Transverse colon (tissue), 4 donors: ENCODE measurements around the gene DCUN1D4. TPM values are rescaled to one million over a fixed set of nuclear protein-coding genes. Genes with fewer than 3 reads are reported as not detected.

Experiments
- DNase-seq: peaks from one replicate; pipeline ENCODE4 v3.0.0-alpha.2; 2019
- H3K27ac ChIP-seq, 4 donors: fragments of 200-600 bp; sonication (generic); 2 replicates each; pipeline ENCODE4 v1.5.1; 2016 to 2018; ENCODE audit warnings: inconsistent platforms in 4 of 4
- H3K27me3 ChIP-seq: fragments of 200-600 bp; sonication (generic); 2 replicates; pipeline ENCODE4 v1.5.1; 2017; ENCODE audit warnings: inconsistent platforms
- H3K36me3 ChIP-seq, 4 donors: fragments of 200-600 bp; sonication (generic); 2 replicates each; pipeline ENCODE4 v1.5.1; 2017 to 2019; ENCODE audit warnings: inconsistent platforms in 4 of 4
- H3K4me1 ChIP-seq, 4 donors: fragments of 200-600 bp; sonication (generic); 2 replicates each; pipeline ENCODE4 v1.5.1; 2017 to 2020; ENCODE audit warnings: inconsistent platforms in 4 of 4
- H3K4me3 ChIP-seq, 4 donors: fragments of 200-600 bp; sonication (generic); 1 replicate in 1 of 4; 2 replicates in 3 of 4; pipeline versions ENCODE4 v1.5.1 to v1.6.1; 2017 to 2019; ENCODE audit warnings: inconsistent platforms in 4 of 4
- H3K9me3 ChIP-seq, 2 donors: fragments of 200-600 bp; sonication (generic); 2 replicates each; pipeline ENCODE4 v1.5.1; 2017 to 2019; ENCODE audit warnings: inconsistent platforms in 2 of 2
- EP300 ChIP-seq: sonication (generic); formaldehyde crosslinking; IDR thresholded peaks from one replicate; pipeline ENCODE4 v1.6.1; 2017; ENCODE audit warnings: antibody characterized with exemption, low read depth
- POLR2A ChIP-seq: fragments of 450-650 bp; IDR thresholded peaks from one replicate; pipeline ENCODE4 v1.6.1; 2016; ENCODE audit warnings: antibody characterized with exemption, mild to moderate bottlenecking, moderate library complexity
- POLR2AphosphoS5 ChIP-seq, 3 donors: sonication (generic); formaldehyde crosslinking; IDR thresholded peaks; one replicate each; pipeline ENCODE4 v1.6.1; 2016; ENCODE audit warnings: antibody characterized with exemption in 3 of 3
- WGBS, 2 donors: methylation state at CpG; one replicate each; pipeline ENCODE4 v1.1.5; 2018; ENCODE audit warnings: low coverage in 1 of 2; 5-methylcytosine and 5-hydroxymethylcytosine counted together
- in situ Hi-C, 4 donors: fragments of 200-750 bp; cut with MboI; loops; one replicate each; pipeline versions ENCODE4 v1.15.0 to v1.15.1; 2017; ENCODE audit warnings: low sequenced_read_pairs in 3 of 4, low pct_ligation_motif_present in 1 of 4, low pct_unique_long_range_greater_than_20kb in 1 of 4
- intact Hi-C: fragments of 100-400 bp; cut with DNase I; formaldehyde crosslinking; loops from one replicate; pipeline ENCODE4 v1.15.1; 2023; ENCODE audit warnings: low total_unique reads
- total RNA-seq, 4 donors: library from RNA; depleted of rRNA; stranded (reverse); fragments of >200 nt; gene quantifications; one replicate each; pipeline ENCODE4 v1.1.0, GENCODE V29; 2016
- TF ChIP-seq, protein P1 (sequence below), 5 experiments: fragments of 200-600 bp in 3 of 5; fragments of 450-650 bp in 2 of 5; sonication (generic) in 3 of 5; IDR thresholded peaks; 1 replicate in 2 of 5; 2 replicates in 3 of 5; pipeline ENCODE4 v1.5.1; 2016 to 2017; ENCODE audit warnings: antibody characterized with exemption in 5 of 5, inconsistent platforms in 3 of 5, mild to moderate bottlenecking in 2 of 5, moderate library complexity in 1 of 5

The DCUN1D4 gene
- total RNA-seq, 4 donors from 2014 or later, result 25.1 to 66.4 (median 40.9) TPM

GRCh38 chr4:51960486-51960885 is 117.5 kb downstream of the DCUN1D4 start:
- DNase-seq, result peak; percentile 22
- Histone ChIP-seq H3K4me1 (peaks cover 0 to 4% (median 2%) of the 10 kb centered on the region in 4 donors), H3K4me3 (no peak overlapping the region), H3K36me3 (no peaks in the 10 kb centered on the region), H3K9me3 (no peaks in the 10 kb centered on the region), H3K27me3 (no peaks in the 10 kb centered on the region), H3K27ac (no peak overlapping the region)
- in situ Hi-C loops, result loop anchor here in 1 of 4 donors (25.0 kb wide), 1 partner anchor 102 kb away; the partner anchor contains the start of gene SPATA18
- intact Hi-C loops, result no loop called here
- no peak for TF ChIP-seq POLR2AphosphoS5 (IDR thresholded peaks at IDR 0.05)
- TF ChIP-seq, protein P1, sequence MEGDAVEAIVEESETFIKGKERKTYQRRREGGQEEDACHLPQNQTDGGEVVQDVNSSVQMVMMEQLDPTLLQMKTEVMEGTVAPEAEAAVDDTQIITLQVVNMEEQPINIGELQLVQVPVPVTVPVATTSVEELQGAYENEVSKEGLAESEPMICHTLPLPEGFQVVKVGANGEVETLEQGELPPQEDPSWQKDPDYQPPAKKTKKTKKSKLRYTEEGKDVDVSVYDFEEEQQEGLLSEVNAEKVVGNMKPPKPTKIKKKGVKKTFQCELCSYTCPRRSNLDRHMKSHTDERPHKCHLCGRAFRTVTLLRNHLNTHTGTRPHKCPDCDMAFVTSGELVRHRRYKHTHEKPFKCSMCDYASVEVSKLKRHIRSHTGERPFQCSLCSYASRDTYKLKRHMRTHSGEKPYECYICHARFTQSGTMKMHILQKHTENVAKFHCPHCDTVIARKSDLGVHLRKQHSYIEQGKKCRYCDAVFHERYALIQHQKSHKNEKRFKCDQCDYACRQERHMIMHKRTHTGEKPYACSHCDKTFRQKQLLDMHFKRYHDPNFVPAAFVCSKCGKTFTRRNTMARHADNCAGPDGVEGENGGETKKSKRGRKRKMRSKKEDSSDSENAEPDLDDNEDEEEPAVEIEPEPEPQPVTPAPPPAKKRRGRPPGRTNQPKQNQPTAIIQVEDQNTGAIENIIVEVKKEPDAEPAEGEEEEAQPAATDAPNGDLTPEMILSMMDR (IDR thresholded peaks at IDR 0.05), result no peak
- TF ChIP-seq EP300, result no peak
- TF ChIP-seq POLR2A, result no peak
- 29 to 38% methylated on average over 3 to 4 of the region's 4 CpGs for WGBS, 2 donors

DNA sequence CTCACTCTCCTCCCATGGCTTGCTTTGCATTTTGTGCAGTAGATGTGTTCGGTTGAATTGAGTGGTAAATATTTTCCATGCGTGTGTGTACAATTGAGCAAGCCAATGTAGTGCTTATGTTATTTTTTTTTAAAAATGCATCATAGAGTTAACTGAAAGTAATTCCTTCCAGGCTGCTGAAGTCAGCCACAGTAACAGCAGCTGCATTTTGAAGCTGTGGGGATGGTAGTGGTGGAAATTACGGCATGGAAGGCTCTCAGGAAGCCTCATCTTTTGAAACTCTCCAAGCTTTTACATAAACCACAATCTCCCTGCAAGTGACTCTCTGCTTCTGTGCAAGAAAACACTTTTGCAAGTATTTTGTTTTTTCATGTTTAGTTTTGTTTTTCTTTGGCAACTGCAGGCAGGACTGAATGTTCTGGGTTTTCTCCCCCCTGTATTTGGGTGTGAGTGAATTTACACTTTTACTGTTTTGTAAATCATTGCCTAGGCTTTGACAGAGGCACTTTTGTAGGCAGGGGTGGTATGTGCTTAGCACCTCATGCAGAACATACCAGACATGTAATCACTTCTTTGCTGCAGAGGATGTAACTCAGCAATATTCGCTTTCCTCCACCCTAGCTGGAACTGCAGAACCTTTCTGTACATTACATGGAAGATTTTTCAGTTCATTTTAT is 121.0 kb downstream of the DCUN1D4 start:
- peak overlapping the region in 1 of 4 donors; percentile 13 for H3K27ac ChIP-seq
- DNase-seq, result no peak
- in situ Hi-C loops, result loop anchor here in 1 of 4 donors (25.0 kb wide), 1 partner anchor 98 kb away; the partner anchor contains the start of gene SPATA18

GRCh38 chr4:51965862-51966261 is 122.9 kb downstream of the DCUN1D4 start:
- Histone ChIP-seq H3K36me3 (no peaks in the 10 kb centered on the region), H3K27ac (no peak overlapping the region), H3K27me3 (no peaks in the 10 kb centered on the region), H3K9me3 (no peaks in the 10 kb centered on the region), H3K4me3 (no peak overlapping the region), H3K4me1 (peaks cover 0 to 4% (median 2%) of the 10 kb centered on the region in 4 donors)
- 75 to 87% methylated on average over 1 of the region's 1 CpG for WGBS, 2 donors
- in situ Hi-C loops (loop anchor here in 1 of 4 donors (25.0 kb wide), 1 partner anchor 96 kb away; the partner anchor contains the start of gene SPATA18), intact Hi-C loops (no loop called here)
- DNase-seq, result no peak
- TF ChIP-seq POLR2A (no peak), POLR2AphosphoS5 (IDR thresholded peaks at IDR 0.05) (no peak), EP300 (no peak)
- TF ChIP-seq, protein P1 (IDR thresholded peaks at IDR 0.05), result no peak

More for the DNA sequence above, 121.0 kb downstream of the DCUN1D4 start:
- H3K4me3 ChIP-seq, result no peak overlapping the region
- H3K9me3 ChIP-seq, result no peaks in the 10 kb centered on the region
- H3K27me3 ChIP-seq, result no peaks in the 10 kb centered on the region
- 38 to 43% methylated on average over 2 to 4 of the region's 4 CpGs for WGBS, 2 donors
- H3K36me3 ChIP-seq, result no peaks in the 10 kb centered on the region
- peaks cover 0 to 4% (median 2%) of the 10 kb centered on the region in 4 donors for H3K4me1 ChIP-seq
- intact Hi-C loops, result no loop called here
- no peak for TF ChIP-seq POLR2A
- TF ChIP-seq, protein P1 (IDR thresholded peaks at IDR 0.05), result no peak
- no peak for TF ChIP-seq EP300
- no peak for TF ChIP-seq POLR2AphosphoS5 (IDR thresholded peaks at IDR 0.05)

Other genes with a start within 250 kb of the DCUN1D4 start
- gene LRRC66, start 177.2 kb downstream of the DCUN1D4 start, total RNA-seq, result 1 to 10 TPM; 4.6 to 9.2 (median 7.1) TPM
- gene SGCB, start 195.1 kb downstream of the DCUN1D4 start, total RNA-seq, result 10 to 100 TPM in 2 of 4 donors, 1 to 10 TPM in 2; 4.9 to 26.4 (median 15.7) TPM
- gene SPATA18, start 208.2 kb downstream of the DCUN1D4 start, total RNA-seq, result 10 to 100 TPM in 1 of 4 donors, 1 to 10 TPM in 3; 3.0 to 11.2 (median 7.9) TPM